T-helper 1 cell treated with Interleukin-12 subunit alpha and Interleukin-12 subunit beta and Interleukin-4 antibody, amounts not matched to agents 30 μg/mL and 1 μg/mL, for 36 hours (primary cell): ENCODE results near the gene ST6GAL1.

Source experiments
- H3K27ac Mint-ChIP-seq: one replicate; pipeline ENCODE4 v1.8.0; 2021; ENCODE audit warnings: mild to moderate bottlenecking, mixed read lengths
- H3K27me3 Mint-ChIP-seq: one replicate; pipeline ENCODE4 v1.8.0; 2021; ENCODE audit warnings: low read depth, mixed read lengths
- H3K36me3 Mint-ChIP-seq: one replicate; pipeline ENCODE4 v1.8.0; 2021; ENCODE audit warnings: low read depth, mixed read lengths
- H3K4me1 Mint-ChIP-seq: one replicate; pipeline ENCODE4 v1.8.0; 2021; ENCODE audit warnings: low read depth, mixed read lengths
- H3K4me3 Mint-ChIP-seq: one replicate; pipeline ENCODE4 v1.8.0; 2021; ENCODE audit warnings: mild to moderate bottlenecking, moderate library complexity, mixed read lengths
- H3K9me3 Mint-ChIP-seq: one replicate; pipeline ENCODE4 v1.8.0; 2021; ENCODE audit warnings: mixed read lengths

ST6GAL1 gene

DNA sequence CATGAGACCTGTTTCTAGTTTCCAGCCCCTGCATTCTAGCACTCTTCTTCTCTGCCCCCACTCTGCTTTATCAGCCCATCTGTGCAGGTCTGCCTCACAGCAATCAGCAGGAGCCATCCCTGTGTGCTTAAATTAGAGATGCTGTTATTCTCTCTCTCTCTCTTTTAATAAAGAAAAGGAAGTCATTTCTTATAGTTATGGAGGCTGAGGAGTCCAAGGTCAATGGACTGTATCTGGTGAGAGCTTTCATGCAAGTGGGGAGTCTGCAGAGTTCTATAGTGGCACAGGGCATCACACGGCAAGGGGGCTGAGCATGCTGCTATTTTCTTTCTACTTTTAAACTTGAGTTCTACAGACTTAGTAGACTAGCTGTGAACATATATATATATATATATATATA is 4.5 kb upstream of the ST6GAL1 start:
- Mint-ChIP-seq H3K4me1 (peaks cover 14% of the 10 kb centered on the region), H3K9me3 (no peaks in the 10 kb centered on the region), H3K27ac (no peak overlapping the region), H3K36me3 (no peaks in the 10 kb centered on the region), H3K4me3 (no peak overlapping the region), H3K27me3 (no peaks in the 10 kb centered on the region)

GRCh38 chr3:186929186-186929585 is 1.1 kb upstream of the ST6GAL1 start:
- peaks cover 21% of the 10 kb centered on the region for H3K36me3 Mint-ChIP-seq
- no peaks in the 10 kb centered on the region for H3K9me3 Mint-ChIP-seq
- peaks cover 35% of the 10 kb centered on the region for H3K4me1 Mint-ChIP-seq
- H3K4me3 Mint-ChIP-seq = peak overlapping the region; percentile 60
- peak overlapping the region; percentile 55 for H3K27ac Mint-ChIP-seq
- no peaks in the 10 kb centered on the region for H3K27me3 Mint-ChIP-seq

DNA sequence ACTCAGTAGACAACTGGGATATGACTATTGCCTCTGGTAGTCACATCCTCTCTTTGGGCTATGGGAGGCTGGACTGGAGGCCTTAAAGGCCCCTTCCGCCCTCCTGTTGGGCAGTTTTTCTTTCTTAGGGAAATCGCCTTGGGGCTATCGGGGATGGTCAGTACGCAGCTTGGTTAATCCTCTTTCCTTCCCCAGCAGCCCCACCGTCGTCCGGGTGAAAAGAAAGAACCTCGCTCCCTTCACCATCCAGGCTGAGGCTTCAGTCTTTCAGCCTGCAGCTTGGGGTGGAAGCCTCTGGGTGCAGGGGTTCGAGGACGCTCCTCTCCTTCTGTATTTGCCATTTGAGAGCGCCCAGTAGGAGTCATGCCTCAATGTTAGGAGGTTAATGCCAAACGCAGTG is 641 bp upstream of the ST6GAL1 start:
- H3K36me3 Mint-ChIP-seq = peaks cover 24% of the 10 kb centered on the region
- H3K9me3 Mint-ChIP-seq = no peaks in the 10 kb centered on the region
- no peaks in the 10 kb centered on the region for H3K27me3 Mint-ChIP-seq
- H3K4me1 Mint-ChIP-seq = peaks cover 35% of the 10 kb centered on the region
- peak overlapping the region; percentile 95 for H3K27ac Mint-ChIP-seq
- H3K4me3 Mint-ChIP-seq = peak overlapping the region; percentile 92

DNA sequence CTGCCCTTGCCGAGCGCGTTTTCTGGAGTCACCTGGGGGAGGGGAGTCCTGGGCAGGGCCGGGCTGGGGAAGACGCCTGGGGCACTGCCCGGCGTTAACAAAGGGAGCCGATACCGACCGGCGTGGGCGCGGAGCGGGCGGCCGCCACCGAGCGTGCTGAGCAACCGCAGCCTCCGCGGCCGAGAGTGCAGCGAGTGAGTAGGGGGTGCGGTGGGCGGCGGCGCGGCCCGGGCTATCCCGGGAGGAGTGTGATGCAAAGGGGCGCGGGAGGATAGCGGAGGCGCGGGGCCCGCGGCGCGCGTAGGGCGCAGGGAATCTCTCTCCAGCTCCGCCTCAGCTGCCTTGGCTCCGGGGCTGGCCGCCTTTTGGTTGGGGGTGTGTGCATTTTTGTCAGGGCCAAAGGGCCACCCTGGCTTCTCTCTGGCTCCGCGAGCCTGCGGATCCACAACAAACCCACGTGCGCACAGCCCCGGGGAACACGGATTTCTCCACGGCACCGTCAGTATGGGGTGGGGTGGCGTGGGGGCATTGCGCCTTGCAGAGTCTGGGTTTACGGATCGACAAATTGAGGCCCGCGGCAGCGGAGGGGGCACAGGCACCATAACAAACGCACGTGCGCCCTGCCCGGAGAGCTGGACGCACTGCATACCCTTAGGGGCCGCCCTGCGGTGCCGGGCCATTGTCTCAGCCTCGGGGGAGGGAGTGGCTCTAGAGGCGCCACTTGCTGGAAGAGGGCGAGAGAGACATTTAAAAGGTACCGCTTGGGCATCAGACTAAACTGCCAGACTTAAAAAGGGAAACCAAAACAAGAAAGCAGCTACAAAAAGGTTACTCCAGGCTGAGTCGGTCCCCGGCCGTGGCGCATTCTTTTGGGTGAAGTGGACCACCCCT is 560 bp downstream of the ST6GAL1 start:
- H3K27me3 Mint-ChIP-seq = no peaks in the 10 kb centered on the region
- peaks cover 41% of the 10 kb centered on the region for H3K4me1 Mint-ChIP-seq
- no peaks in the 10 kb centered on the region for H3K9me3 Mint-ChIP-seq

DNA sequence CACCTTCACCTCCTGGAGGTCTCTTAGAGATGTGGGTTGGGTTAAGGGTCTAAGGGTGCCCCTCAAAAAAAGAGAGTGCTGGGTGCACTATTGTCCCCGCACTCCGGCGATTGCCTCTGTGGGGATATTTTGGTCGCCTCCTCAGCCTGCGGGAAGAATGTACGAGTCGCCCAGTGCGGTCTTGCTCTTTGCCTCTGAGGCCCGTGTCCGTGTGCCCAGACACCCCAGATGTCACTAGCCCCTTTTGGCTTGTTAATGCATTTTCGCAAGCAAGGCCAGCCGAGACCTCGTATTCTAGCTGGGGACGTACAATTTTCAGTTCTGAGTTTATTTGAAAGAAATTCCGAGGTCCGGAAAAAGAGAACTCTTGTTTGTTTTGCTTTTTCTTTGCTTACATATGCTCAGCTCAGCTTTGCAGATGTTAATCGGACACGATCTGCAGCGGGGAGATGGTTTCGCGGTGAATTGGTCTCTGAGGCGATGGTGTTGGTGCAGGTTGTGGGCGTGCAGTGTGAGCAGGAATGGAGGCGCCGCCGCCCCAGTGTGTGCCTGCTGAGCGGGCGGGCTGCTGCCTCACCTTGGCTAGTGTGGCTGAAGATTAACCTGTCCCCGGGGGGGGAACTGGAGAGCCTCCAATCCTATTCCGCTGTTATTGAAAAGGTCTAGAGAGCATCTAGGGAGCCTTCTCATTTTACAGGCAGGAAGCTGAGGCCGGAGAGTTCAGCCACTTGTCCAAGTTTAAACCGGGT is 1.4 kb downstream of the ST6GAL1 start:
- no peaks in the 10 kb centered on the region for H3K27me3 Mint-ChIP-seq

More for the DNA sequence above, 560 bp downstream of the ST6GAL1 start:
- peaks cover 33% of the 10 kb centered on the region for H3K36me3 Mint-ChIP-seq
- peak overlapping the region; percentile 95 for H3K27ac Mint-ChIP-seq
- peak overlapping the region; percentile 92 for H3K4me3 Mint-ChIP-seq

DNA sequence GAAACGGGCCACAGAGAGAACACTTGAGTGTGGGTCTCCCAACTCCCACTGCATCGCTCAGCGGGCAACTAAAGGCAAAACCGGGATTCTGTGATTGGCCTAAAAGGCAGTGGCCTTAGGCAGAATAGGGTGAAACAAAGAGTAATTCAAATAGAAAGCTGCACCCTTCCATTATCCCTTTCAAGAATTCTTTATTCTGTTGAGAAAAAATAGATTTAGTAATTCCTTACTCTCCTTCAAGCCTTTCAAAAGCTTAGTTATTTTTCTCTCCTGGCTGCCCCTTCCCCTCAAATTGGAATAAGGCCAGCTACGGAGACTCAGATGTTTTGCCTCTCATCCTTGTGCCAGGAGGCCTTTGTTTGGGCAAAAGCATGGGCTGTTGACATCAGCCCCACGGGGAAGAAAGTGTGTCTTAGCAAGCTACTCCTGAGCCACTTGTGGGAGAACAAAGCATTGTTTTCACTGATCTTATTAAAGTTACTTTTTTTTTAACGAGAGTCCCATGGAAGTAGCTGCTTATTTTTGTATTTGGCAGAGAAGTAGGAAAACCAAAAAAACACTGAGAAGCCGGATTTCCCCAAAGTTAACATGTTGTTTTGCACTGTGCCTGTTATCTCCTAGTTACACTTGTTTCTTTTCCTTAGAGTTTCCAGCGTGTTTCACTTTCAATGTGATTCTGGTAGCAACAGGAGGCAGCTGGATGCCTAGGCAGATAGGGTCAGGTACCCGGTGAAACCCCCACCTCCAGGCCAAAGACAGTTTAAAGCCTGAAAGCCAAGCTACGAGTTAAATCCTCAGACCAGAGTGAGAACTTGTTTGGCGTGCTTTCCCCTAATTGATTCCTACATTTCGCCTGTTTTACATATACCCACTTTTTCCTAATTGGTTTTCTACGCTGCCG is 2.2 kb downstream of the ST6GAL1 start:
- H3K4me3 Mint-ChIP-seq = peak overlapping the region; percentile 92
- H3K36me3 Mint-ChIP-seq = peaks cover 37% of the 10 kb centered on the region
- peak overlapping the region; percentile 95 for H3K27ac Mint-ChIP-seq
- no peaks in the 10 kb centered on the region for H3K9me3 Mint-ChIP-seq
- peaks cover 44% of the 10 kb centered on the region for H3K4me1 Mint-ChIP-seq
- H3K27me3 Mint-ChIP-seq = no peaks in the 10 kb centered on the region

More for the DNA sequence above, 1.4 kb downstream of the ST6GAL1 start:
- Mint-ChIP-seq H3K27ac (peak overlapping the region; percentile 95), H3K36me3 (peaks cover 33% of the 10 kb centered on the region), H3K9me3 (no peaks in the 10 kb centered on the region), H3K4me3 (peak overlapping the region; percentile 92), H3K4me1 (peaks cover 41% of the 10 kb centered on the region)

DNA sequence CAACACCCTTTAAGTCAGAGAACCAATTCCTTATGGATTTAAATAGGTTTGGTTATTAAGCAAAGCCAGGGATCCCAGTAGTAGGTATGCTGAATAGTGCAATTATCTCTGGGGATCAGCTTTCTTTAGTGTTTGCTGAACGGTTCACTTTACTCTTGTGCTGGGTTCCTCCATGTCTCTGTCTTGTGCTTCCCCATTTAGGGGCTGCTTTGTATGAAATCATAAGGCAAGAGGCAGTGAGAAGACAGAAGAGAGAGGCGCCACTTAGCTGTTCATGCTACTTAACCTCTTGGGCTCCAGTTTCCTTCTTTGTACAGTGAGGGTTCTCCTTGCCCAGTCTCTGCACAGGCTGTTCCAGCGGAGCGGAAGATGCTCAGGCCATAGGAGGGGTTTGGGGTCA is 3.5 kb downstream of the ST6GAL1 start:
- no peak overlapping the region for H3K27ac Mint-ChIP-seq
- no peaks in the 10 kb centered on the region for H3K9me3 Mint-ChIP-seq
- H3K36me3 Mint-ChIP-seq = peaks cover 38% of the 10 kb centered on the region
- H3K27me3 Mint-ChIP-seq = no peaks in the 10 kb centered on the region
- no peak overlapping the region for H3K4me3 Mint-ChIP-seq
- peaks cover 46% of the 10 kb centered on the region for H3K4me1 Mint-ChIP-seq

GRCh38 chr3:186935133-186935532 is 4.8 kb downstream of the ST6GAL1 start:
- H3K27me3 Mint-ChIP-seq = no peaks in the 10 kb centered on the region
- H3K4me1 Mint-ChIP-seq = peaks cover 36% of the 10 kb centered on the region
- H3K36me3 Mint-ChIP-seq = peaks cover 38% of the 10 kb centered on the region
- H3K9me3 Mint-ChIP-seq = no peaks in the 10 kb centered on the region
- H3K27ac Mint-ChIP-seq = no peak overlapping the region
- no peak overlapping the region for H3K4me3 Mint-ChIP-seq

- Mint-ChIP-seq H3K4me3 (no peak overlapping the region), H3K27me3 (no peaks in the 10 kb centered on the region), H3K4me1 (peaks cover 42% of the 10 kb centered on the region), H3K36me3 (peaks cover 44% of the 10 kb centered on the region), H3K9me3 (no peaks in the 10 kb centered on the region), H3K27ac (peak overlapping the region; percentile 31)
These were observed 6.9 kb downstream of the ST6GAL1 start for GRCh38 chr3:186937017-186937875.

GRCh38 chr3:186938716-186939115 is 8.4 kb downstream of the ST6GAL1 start:
- Mint-ChIP-seq H3K9me3 (no peaks in the 10 kb centered on the region), H3K27ac (no peak overlapping the region), H3K4me3 (no peak overlapping the region), H3K36me3 (peaks cover 38% of the 10 kb centered on the region), H3K4me1 (peaks cover 34% of the 10 kb centered on the region), H3K27me3 (no peaks in the 10 kb centered on the region)

DNA sequence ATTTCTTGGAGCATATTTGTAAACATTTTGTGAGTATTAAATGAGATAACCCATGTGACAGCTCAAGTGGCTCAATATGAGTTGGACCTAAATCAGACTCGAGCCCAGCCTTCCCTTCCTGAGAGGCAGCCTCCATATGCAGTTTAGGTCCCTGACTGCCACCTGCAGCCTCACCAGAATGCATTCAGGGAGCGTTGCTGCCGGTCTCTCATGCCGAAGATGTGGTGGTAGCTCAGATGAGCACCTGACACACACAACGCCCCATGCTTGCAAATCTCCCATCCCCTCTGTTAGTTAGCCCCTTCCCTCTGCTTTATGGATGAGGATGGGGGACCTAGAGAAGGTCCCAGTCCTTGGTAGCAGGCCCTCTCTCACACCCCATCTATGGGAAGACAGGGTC is 9.2 kb downstream of the ST6GAL1 start:
- peaks cover 39% of the 10 kb centered on the region for H3K36me3 Mint-ChIP-seq
- H3K27me3 Mint-ChIP-seq = no peaks in the 10 kb centered on the region
- H3K4me3 Mint-ChIP-seq = no peak overlapping the region
- peak overlapping the region; percentile 57 for H3K27ac Mint-ChIP-seq
- H3K4me1 Mint-ChIP-seq = peaks cover 33% of the 10 kb centered on the region
- no peaks in the 10 kb centered on the region for H3K9me3 Mint-ChIP-seq

GRCh38 chr3:186940967-186941366 is 10.6 kb downstream of the ST6GAL1 start:
- H3K36me3 Mint-ChIP-seq = peaks cover 37% of the 10 kb centered on the region
- H3K27ac Mint-ChIP-seq = no peak overlapping the region
- no peaks in the 10 kb centered on the region for H3K9me3 Mint-ChIP-seq
- H3K27me3 Mint-ChIP-seq = no peaks in the 10 kb centered on the region
- no peak overlapping the region for H3K4me3 Mint-ChIP-seq
- peaks cover 30% of the 10 kb centered on the region for H3K4me1 Mint-ChIP-seq

- Mint-ChIP-seq H3K4me1 (peaks cover 39% of the 10 kb centered on the region), H3K27me3 (no peaks in the 10 kb centered on the region), H3K27ac (peak overlapping the region; percentile 28), H3K36me3 (peaks cover 43% of the 10 kb centered on the region), H3K9me3 (no peaks in the 10 kb centered on the region), H3K4me3 (no peak overlapping the region)
These were observed 11.8 kb downstream of the ST6GAL1 start for GRCh38 chr3:186942168-186942567.
